UCSD-AML1 (cell line): Measurements from ENCODE around the gene ATG101.

ENCODE experiments used
- DNase-seq: peaks from one replicate; lab custom pipeline; 2025; ENCODE audit not compliant: unreplicated experiment; lab: John Stamatoyannopoulos, UW

Gene ATG101

DNA sequence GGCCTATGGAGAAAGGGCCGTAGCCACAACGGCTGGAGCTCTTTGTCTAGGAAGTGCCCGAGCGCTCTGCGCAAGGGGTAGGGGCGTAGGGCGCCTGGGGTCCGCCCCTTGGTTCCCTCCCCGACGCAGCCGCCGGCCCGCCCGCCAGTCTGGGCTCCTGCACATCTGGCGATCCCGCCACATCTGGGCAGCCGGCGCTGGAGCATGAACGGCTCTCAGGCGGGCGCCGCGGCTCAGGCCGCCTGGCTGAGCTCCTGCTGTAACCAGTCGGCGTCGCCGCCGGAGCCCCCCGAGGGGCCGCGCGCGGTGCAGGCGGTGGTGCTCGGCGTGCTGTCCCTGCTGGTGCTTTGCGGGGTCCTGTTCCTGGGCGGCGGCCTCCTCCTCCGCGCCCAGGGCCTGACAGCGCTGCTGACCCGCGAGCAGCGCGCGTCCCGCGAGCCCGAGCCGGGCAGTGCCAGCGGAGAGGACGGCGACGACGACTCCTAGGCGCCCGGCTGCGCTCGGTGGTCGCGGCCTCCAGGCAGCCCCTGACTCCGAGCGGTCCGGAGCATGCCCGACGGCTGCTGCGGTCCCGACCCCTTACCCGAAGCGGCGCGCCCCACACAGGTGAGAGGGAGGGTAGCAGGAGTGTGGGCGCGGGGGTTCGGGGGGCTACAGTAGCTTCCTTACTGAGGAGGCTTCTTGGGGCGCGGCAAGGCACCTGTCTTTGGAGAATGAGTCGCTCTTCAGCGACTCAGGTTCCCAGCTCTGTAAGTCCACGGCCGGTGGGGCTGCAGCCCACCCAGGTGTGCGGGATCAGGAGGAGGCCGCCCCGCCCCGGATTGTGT, 10.0 kb downstream of the ATG101 start, which contains the start of gene SMIM41:
Gene SMIM41, plus strand, starts transcription at position 129 of the 827 bp plus-strand sequence. Its CDS starts 76 bp downstream, at position 205.
- no peak for DNase-seq

DNA sequence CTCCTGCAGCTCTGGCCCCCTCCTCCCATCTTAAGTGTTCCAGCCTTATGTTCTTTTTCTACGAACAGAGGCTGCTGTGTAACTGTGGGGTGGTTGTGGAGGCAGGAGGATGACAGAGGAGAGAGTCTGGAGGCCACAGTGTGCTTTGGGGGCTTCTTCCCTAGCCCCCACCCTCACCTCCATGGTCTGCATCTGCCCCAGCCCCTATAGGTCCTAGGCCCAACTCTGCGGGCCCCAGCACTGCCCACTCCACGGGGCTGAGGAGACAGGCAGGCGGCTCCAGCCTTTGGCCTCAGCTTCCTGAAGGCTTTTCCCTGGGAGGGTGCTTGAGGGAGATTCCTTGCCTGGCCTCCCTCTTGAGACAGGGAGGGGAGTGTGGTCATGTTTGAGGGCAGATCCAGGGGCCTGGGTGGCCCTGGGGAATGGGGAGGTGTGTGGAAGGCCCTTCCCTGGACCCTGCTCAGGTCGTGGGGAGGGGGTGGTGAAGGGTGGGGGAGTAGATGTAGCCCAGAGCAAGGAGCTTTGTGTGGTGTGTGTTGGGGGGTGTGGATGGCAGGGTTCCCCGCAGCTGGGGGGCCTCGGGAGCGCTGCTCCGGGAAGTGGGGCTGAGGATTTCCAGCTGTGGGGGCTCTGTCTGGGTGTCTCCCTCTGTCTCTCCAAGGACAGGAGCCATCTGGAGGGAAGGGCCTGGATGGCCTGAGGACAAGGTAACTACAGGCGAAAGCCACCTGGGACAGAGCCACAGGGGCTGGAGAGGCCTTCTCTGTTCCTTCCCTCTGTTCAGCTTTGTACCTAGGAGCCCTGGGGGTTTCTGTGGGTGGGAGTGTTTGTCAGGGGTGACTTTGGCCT, 10.8 kb downstream of the ATG101 start:
- DNase-seq: no peak

DNA sequence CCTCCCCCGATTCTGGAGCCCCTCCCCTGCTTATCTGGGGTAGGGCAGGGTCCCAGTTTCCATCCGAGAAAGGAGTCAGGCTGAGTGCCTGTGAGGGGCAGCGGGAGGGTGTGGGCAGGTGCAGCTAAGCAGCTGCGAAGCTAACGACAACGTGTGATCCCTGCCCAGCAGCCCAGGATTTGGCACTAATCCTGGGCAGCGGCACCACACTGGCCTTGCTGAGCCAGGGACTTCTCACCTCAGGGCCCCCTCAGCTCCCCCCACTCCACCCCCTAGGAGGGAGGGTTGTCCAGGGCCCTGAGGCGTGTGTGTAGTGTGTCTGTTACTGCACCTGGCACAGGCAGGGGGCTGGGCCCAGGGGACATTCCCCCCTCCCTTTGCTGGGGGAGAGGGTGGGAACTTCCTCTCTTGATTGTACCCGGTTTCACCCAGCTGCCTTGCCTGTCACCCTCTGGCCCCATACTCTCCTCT, 11.5 kb downstream of the ATG101 start:
- DNase-seq: no peak

DNA sequence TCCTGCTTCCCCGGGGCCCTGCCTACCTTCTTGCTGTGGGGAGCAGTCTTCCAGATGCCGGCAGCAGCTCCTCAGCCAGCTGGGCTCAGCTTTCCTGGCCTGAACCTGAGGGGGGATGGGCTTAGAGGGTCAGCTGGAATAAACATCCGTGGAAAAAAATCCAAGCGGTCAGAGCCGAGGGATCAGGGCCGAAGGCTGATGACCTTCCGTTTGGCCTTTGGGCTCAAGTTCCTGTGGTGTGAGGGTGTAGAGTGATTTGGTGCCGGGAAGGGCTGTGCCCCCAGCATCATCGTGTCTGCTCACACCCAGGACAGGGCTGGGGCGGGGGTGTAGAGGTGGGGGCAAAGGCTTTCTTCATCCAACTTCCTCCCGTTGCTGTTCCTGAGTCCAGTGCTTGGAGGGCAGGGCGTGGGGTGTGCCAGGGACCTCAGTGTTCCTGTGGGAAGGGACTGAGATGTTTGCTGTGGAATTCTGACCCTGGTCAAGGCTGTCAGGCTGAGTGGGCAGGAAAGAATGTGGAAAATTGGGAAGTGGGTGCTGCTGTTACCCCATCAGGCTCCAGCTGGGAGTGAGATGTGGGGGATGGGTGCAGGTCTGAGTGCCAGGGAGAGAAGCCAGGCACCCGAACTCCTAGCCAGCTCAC, 12.4 kb downstream of the ATG101 start:
- no peak for DNase-seq

DNA sequence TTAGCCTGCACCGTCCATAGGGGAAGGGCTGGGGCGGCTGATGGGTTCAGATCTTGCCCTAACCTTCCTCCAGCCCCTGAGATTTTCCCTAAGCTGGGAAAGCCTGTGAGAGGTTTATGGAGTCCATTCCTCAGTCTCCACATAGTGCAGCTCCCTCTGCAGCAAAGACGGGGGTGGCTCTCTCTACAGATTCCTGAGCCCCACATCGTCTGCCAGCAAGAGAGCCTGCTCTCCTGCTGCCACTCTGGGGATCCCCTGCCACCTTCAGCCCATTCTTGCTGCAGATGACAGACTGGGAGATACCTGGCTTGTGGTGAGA, 12.8 kb downstream of the ATG101 start:
- no peak for DNase-seq

DNA sequence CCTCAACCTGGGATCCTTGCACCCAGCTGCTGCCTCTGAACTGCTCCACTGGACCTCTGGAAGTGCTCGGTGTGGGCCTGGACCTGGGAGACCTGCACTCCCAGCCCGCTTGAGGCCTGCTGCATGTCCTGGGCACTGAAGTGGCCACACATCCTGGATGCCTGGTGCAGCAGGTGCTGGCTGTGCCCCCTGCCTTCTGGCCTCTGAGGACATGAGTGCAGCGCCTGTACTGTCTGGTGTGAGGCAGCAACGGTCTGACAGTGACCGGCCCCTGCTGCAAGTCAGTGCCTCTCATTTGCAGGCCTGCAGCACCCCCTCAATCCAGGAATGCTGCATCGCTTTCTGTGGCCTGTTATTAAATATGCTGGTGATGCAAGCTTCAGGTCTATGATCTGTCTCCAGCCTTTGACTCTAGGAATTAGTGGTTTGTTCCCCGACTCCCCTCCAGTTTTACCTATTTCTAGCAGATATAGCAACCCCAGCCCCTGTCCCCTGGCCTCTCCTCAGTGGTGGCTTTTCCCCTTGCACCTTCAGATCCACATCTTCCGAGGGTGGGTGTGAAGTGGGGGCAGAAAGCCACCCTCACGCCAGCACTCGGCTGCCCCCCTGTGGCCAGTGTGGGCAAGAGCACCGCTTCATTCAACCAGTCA, 13.3 kb downstream of the ATG101 start:
- DNase-seq: peak; percentile 62

DNA sequence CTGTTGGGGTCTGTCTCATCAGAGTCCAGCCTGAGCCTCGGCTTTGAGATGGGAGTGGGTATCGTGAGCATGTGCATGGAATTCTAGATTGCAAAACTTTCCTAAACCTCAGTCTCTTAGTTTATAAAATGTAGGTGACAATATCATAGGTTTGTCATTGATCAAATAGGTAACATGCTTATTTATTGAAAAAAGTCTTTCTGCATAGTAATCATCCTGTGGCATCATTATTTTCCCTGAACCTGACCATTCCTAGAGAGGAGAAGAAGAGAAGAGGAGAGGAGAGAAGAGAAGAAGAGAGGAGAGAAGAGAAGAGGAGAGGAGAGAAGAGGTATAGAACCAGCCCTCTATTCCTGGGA, 13.8 kb downstream of the ATG101 start:
- DNase-seq: no peak

DNA sequence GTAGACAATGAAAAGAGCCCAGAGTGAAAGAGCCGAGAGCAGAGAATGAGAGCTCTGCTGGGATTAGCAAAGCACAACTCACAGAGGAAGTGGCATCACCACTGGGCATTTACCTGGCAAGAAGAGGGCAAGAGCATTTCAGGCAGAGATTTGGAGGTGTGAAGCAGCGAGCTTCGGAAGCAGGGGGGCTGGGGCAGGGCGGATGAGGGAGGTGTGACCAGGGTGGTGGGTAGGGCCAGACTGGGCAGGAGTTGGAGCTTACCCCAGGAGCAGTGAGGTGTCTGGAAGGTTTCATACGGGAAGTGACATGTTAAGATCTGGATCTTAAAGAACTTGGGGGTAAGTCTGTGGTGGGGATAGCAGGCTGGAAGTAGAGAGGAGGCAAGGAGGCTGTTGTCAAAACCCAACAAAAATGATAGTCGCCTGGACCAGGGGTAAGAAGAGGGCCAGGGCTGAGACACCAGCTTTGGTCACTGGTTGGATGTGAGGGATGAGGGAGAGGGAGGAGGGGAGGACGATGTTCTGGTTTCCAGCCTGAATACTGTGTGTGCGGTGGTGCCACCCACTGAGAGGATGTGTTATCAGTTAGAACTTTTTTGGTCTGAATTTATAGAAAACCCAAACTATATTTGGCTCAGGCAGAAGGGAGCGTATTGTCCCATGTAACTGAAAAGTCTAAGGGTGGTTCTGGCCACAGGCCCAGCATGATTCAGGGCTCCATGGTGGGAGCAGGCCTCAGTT, 14.9 kb downstream of the ATG101 start:
- DNase-seq: no peak

DNA sequence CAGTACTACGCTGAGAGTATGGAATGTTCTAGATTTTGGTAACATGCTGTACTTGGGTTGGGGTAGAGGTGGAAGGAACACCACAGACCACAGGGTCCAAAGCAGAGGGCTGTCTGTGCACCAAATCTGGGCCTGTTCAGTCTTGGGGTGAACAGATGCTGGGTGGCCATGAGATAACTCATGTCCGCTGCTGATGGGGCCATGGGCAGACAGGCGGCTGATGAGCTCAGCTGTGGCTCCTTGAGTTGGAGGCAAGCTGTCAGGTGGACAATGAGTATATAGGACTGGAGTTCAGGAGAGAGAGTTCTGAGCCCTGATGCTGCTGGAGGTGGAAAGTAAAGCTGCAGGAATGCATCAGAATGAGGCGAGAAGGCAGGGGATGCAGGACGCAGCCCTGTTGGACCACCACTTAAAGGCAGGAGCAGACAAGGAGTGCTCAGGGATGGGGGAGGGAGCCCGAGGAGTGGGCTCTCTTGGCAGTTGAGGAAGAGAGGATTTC, 16.0 kb downstream of the ATG101 start:
- DNase-seq: no peak

DNA sequence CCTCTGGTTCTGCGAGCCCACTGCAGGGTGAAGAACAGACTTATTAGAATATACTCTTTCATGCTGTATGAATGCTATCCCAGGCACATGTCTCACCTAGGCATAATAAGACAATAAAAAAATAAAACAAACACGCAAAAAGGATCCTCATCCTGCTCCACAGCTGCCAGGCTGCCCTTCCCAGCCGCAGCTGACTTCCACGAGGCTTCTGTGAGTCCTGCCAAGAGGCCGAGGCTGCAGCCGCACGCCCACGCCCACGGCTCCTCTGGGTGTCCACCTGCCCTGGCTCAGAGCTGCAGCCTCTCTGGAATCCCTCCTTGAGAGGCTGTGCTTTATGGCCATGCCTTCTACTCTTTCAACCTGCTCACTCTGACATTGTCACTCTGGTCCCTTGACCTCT, 16.6 kb downstream of the ATG101 start:
- no peak for DNase-seq

DNA sequence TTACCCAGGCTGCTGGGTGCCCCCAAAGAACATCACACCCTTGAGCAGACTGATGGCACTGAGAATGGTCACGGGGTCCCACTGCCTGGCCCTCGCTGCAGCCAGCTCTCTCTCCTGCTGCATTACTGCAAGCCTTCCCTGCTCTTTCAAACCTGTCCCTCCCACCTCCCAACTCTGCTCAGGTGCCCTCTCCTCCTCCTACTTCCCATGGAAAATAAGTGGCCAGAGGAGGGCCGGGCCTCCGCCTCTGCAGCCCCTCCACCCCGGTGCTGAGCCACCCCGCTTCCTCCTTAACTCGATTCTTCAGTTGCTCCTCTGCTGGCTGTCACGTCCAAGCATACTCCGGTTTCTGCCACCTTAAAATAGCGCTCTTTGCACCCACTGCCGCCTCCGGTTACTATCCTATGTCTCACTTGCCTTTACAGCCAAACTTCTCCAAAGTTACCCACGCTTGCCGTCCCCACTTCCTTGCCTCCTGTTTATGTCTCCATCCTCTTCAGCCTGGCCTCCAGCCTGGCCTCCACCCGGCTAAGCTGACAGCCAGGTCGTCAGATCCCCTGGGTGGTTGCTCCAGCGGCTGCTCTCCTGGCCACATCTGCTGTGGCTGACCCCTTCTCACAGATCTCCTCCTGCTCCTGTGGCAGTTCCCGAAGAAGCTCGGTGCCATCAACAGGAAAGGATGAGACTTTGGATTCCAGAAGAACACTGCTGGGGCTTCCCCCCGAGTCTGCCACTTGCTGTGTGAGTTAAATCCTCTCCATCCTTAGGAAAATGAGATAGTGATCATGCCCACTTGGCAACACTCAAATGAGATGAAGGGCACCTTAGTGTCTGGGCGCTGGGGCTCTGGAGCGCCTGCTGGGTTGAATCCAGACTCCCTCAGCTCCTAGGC, 17.4 kb downstream of the ATG101 start:
- DNase-seq: no peak

DNA sequence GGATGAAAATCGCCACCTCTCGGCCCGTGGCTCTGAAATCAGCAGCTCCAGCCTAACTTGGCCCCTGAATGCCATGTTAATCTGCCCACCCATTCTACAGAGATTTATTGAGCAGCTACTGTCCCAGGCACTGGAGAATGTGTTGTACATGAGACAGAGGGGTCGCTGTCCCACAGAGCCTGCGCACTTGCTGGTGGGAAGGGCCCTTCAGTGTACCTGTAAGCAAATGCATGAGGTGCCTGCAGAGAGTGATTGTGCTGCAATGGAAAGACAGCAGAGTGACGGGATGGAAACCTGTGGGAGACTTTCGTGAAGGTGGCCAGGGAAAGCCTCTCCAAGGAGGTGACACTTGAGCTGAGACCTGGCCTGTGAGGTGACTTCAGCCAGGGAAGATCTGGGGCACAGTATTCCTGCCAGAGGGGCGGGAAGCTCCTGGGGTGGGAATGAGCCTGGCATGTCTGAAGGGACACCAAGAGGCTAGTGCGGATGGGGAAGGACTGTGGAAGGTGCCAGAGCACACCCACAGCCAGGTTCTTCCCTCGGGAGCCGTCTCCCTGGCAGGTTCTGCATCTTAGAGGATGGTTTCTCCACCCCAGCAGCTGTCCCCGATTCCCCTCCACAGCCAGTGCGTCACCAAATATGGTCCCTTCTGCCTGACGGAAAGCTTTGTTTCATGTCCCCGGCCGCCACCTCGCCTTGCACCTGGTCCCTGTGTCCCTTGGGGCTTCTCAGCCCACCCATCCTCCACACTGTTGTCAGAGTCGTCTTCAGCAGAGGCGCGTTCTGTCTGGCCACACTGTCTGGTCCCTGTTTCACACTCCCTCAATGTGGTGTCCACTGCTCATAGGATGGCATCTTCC, 18.4 kb downstream of the ATG101 start:
- DNase-seq: no peak

DNA sequence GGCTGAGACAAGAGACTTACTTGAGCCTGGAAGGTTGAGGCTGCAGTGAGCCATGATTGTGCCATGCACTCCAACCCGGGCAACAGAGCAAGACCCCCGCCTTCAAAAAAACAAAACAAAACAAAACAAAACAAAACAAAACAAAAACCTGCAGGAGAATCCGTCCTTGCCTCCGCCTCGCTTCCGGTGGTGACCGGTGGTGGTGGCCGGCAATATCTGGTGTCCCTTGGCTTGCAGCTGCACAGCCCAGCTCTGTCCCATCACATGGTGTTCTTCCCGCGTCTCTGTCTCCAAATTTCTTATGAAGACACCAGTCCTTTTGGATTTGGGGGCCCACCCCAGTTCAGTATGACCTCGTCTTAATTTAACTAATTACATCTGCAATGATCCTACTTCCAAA, 19.7 kb downstream of the ATG101 start:
- DNase-seq: no peak

DNA sequence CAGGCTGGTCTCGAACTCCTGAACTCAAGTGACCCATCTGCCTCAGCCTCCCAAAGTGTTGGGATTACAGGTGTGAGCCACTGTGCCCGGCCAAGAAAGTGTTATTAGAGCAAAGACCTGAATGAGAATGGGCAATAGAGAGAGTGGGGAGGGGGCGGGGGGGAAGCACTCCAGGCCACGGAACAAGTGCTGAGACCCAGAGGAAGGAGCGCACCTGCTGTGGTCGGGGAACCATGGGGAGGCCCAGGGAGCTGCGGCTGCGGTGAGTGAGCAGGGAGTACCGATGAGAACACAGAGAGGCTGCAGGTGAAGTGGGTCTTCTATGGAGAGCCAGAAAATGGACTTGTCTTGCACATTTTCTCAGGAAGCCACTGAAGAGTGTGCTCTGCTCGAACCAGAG, 20.5 kb downstream of the ATG101 start:
- no peak for DNase-seq

DNA sequence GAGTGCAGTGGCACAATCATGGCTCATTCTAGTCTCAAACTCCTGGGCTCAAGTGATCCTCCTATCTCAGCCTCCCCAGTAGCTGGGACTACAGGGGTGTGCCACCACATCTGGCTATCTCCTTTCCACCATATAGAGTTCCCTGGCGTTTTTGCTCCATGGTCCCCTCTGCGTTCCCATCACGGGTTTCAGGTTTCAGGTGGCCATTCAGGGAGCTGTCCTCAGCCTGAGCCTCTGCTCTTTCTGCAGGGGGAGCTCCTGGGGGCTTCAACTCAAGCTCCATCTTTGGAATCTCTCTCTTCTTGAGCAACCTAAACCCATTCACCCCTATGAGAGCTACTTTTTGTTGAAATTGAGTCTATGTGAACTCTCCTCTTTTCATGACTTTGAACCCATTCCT, 21.3 kb downstream of the ATG101 start:
- no peak for DNase-seq

DNA sequence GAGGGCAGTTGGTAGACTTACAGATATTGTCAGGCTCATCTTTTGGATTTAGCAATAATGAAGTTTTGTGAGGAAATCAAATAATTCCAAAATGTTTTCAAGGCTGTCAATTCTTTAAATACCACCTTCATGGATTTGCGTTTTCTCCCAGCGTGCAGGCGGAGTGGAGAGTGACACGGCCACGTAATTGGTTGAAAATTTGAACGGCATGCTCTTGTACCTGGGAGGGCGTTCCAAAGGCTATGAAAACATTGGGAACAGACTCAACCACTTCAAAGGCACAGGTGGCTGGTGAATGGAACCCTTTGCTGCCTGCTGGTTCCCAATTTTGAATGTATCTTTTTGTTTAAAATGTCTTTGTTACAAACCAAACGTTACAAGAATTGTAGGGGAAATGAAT, 22.1 kb downstream of the ATG101 start:
- DNase-seq: no peak

DNA sequence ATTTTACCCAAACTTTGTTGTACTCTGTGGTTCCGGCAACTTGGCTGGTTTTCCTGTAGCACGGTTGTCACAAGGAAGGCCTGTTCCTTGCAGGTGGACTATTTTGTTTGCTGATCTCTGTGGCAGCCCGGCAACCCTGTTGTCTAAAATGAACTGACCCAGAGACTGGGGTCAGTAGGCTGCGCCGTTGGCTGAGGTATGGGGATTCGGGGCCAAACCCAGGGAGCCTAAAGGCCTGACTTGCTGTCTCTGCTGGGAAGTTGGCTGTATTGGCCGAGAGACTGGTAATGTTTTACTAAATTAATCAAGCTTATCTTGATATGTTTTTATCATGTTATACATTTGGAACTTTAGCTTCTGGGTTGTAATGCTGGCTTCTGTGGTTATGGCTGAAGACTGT, 23.6 kb downstream of the ATG101 start:
- no peak for DNase-seq

DNA sequence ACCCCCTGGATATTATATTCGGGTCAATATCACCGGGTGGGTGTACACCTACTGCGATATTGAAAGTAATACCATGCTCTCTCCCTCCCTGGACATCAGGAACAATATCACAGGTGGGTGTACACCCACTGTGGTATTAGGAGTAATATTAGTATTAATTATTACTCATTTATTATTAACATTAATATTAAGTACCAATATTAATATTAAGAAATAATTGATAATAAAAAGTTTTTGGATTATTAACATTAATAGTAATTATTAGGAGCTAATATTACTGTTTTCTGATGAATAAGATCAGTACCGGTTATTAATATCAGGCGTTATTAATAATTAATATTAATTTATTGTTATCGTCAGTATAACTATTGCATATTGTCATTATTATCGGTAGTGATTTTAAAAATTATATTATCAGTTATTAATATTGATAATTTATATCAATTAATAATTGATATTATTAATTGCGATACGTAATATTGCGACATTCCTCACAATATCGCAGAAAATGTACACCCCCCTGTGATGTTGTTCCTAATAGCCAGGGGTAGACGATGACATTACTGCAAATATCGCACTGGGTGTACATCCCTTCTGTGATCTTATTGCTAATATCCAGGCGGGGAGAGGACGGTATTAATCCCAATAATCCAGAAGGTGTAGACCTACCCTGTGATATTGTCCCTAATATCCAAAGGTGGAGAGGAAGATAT, 26.7 kb downstream of the ATG101 start:
- no peak for DNase-seq
